NCI-H2196 (cell line): ENCODE measurements around the gene GPC2.
"Not testable (repeated sequence)": the region's sequence is repeated elsewhere in the genome, so short reads cannot be mapped to it uniquely, and the experiment has no call there.

Experiments
- DNase-seq: peaks from one replicate; lab custom pipeline; 2025; ENCODE audit not compliant: unreplicated experiment; lab: John Stamatoyannopoulos, UW

The GPC2 gene

GRCh38 chr7:100153708-100154535, 23.3 kb downstream of the GPC2 start:
- DNase-seq: no peak

GRCh38 chr7:100152937-100153666, 24.1 kb downstream of the GPC2 start:
- DNase-seq: no peak

- no peak for DNase-seq
Observed at GRCh38 chr7:100152404-100152803, 24.8 kb downstream of the GPC2 start.

GRCh38 chr7:100148559-100149328, 28.4 kb downstream of the GPC2 start, which contains the start of gene LAMTOR4:
Gene LAMTOR4, plus strand, starts transcription at chr7:100148918. Its CDS starts 55 bp downstream, at chr7:100148973.
- DNase-seq: peak; percentile 99

- DNase-seq: no peak
Observed at GRCh38 chr7:100148225-100148558, 29.0 kb downstream of the GPC2 start.

GRCh38 chr7:100147278-100147677, 29.9 kb downstream of the GPC2 start:
- no peak for DNase-seq

- not testable (repeated sequence) for DNase-seq
Observed at GRCh38 chr7:100146350-100146749, 30.8 kb downstream of the GPC2 start.

- no peak for DNase-seq
Observed at GRCh38 chr7:100142461-100142860, 34.7 kb downstream of the GPC2 start.

- DNase-seq: no peak
Observed at GRCh38 chr7:100141555-100141949, 35.6 kb downstream of the GPC2 start.

- peak; percentile 65 for DNase-seq
Observed at GRCh38 chr7:100137851-100138760, 39.1 kb downstream of the GPC2 start.

GRCh38 chr7:100132697-100133151, 44.5 kb downstream of the GPC2 start:
- DNase-seq: peak; percentile 62

GRCh38 chr7:100132126-100132525, 45.1 kb downstream of the GPC2 start:
- DNase-seq: no peak

GRCh38 chr7:100130608-100131453, 46.4 kb downstream of the GPC2 start:
- DNase-seq: peak; percentile 85

- peak; percentile 60 for DNase-seq
Observed at GRCh38 chr7:100130220-100130607, 47.0 kb downstream of the GPC2 start.

GRCh38 chr7:100128637-100128963, 48.6 kb downstream of the GPC2 start:
- DNase-seq: no peak

- peak; percentile 36 for DNase-seq
Observed at GRCh38 chr7:100127866-100128636, 49.1 kb downstream of the GPC2 start.

- DNase-seq: peak; percentile 92
Observed at GRCh38 chr7:100126931-100127865, 50.0 kb downstream of the GPC2 start, which contains the start of gene MBLAC1. Gene MBLAC1, plus strand, starts transcription at chr7:100126967. Its CDS starts 429 bp downstream, at chr7:100127396.
